GM19099 (cell line): Measurements from ENCODE around the gene ADRA2A.

Source experiments
- POLR2A ChIP-seq: IDR thresholded peaks from 3 replicates; pipeline ENCODE4 v1.6.1; 2011; ENCODE audit warnings: low read depth; ENCODE audit not compliant: insufficient read length; ENCODE audit errors: extremely low read depth

Gene ADRA2A

DNA sequence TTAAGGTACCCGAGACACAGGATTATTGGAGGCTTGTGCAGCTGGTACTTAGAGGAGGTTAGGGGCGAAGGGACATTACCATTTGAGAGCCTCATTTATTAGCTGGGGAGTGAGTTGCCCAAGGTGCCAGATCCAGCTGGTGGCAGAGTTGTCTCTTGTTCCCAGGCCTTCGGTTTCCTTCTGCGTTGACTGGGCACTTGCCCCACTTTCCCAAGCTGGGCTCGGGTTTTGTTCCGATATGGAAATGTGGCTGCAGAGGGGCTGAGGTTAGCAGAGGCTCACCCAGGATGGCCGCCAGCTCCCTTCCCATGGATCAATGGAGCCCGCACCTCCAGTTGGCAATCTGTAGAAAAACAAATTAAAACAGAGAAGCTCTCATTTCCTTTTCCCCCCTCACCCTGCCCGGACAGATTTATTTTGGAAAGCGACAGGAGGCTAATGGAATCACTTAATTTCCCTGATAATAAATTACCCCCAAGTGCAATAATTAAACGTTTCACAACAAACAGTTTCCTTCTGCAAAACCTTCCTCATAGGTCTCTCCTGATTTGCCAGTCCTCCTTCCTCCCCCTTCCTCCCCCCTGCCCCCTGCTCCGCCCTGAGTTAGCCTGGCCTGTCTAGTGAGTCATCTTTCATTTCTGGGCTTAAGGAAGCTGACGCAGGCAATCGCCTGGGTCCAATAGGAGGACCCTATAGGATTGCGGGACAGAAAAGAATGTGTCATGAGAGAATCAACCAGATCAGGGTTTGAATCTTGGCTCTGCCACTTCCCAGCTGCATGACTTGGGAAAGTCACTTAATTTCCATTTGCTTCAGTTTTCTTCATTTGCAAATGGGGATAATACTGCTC is 51.7 kb downstream of the ADRA2A start:
- TF ChIP-seq POLR2A = no peak

GRCh38 chr10:111129363-111129762 is 52.5 kb downstream of the ADRA2A start:
- no peak for TF ChIP-seq POLR2A

DNA sequence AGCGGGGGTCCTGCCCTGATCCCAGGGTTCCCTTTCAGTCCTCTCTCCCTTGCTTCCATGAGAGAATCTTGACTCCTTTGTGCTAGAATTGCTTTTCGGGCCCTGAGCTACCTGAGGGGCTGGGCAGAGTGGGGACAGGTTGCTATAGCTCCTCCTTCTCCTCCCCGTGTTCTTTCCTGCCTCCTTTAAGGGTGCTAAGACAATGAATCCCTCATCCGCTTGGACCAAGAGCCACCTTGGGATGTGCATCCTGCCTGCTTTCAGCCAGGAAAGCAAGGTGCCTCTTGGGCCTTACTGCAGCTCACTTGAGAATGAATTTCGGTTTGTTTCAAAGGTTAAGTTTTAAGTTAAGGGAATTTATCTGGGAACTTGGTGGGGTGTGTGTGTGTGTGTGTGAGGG is 53.6 kb downstream of the ADRA2A start:
- TF ChIP-seq POLR2A = no peak
